Head of caudate nucleus (tissue), 42 donors: ENCODE data around the gene COMTD1.
A peak's percentile ranks its signal among the peaks of the same experiment; 100 is the strongest.
"Not testable (repeated sequence)": the region's sequence is repeated elsewhere in the genome, so short reads cannot be mapped to it uniquely, and the experiment has no call there.

Experiments
- DNase-seq, 42 donors: peaks; one replicate each; pipeline versions ENCODE4 v3.0.0 to v3.0.0-alpha.2; 2020 to 2021; ENCODE audit warnings: mixed read lengths in 7 of 42
- intact Hi-C: fragments of 100-400 bp; cut with DNase I; formaldehyde crosslinking; loops from one replicate; pipeline ENCODE4 v1.15.0; 2022

Gene COMTD1

GRCh38 chr10:75229971-75230370 lies 5.8 kb downstream of the COMTD1 start:
- intact Hi-C loops, result loop anchor here (5.0 to 10.0 kb wide), 2 partner anchors 118 to 965 kb away; partner anchors contain the start of gene SAMD8
- DNase-seq, result no peak

- intact Hi-C loops, result no loop called here
Measured at GRCh38 chr10:75228834-75229233, 6.9 kb downstream of the COMTD1 start.

GRCh38 chr10:75228278-75228677 lies 7.5 kb downstream of the COMTD1 start:
- DNase-seq, result peak in 1 of 42 donors; percentile 8
- intact Hi-C loops, result no loop called here

More at GRCh38 chr10:75228834-75229233, 6.9 kb downstream of the COMTD1 start:
- no peak for DNase-seq

GRCh38 chr10:75226656-75227055 lies 9.1 kb downstream of the COMTD1 start:
- intact Hi-C loops, result no loop called here
- peak in 2 of 42 donors; percentile 6 to 19 for DNase-seq

GRCh38 chr10:75226095-75226494 lies 9.7 kb downstream of the COMTD1 start:
- intact Hi-C loops, result no loop called here
- no peak for DNase-seq

GRCh38 chr10:75223507-75223906 lies 12.2 kb downstream of the COMTD1 start:
- intact Hi-C loops, result no loop called here
- DNase-seq, result no peak

- DNase-seq, intact Hi-C loops: not testable (repeated sequence)
Measured at GRCh38 chr10:75221492-75221891, 14.3 kb downstream of the COMTD1 start.

GRCh38 chr10:75220274-75220673 lies 15.5 kb downstream of the COMTD1 start:
- intact Hi-C loops, result no loop called here

GRCh38 chr10:75212343-75212742 lies 23.4 kb downstream of the COMTD1 start:
- DNase-seq, result peak in 1 of 42 donors; percentile 9
- intact Hi-C loops, result loop anchor here (10.0 kb wide), 1 partner anchor 388 kb away; the partner anchor contains the start of gene KAT6B

More at GRCh38 chr10:75220274-75220673, 15.5 kb downstream of the COMTD1 start:
- no peak for DNase-seq

- DNase-seq, result peak in 1 of 42 donors; percentile 13
Measured at GRCh38 chr10:75211007-75211691, 24.6 kb downstream of the COMTD1 start.

GRCh38 chr10:75210282-75211006 lies 25.3 kb downstream of the COMTD1 start, which contains the start of gene VDAC2:
Gene VDAC2 (plus strand): TSS chr10:75210796. CDS start chr10:75211159, 363 bp downstream.
- intact Hi-C loops, result loop anchor here (2.0 to 10.0 kb wide), 3 partner anchors 22 to 386 kb away; partner anchors contain the start of genes KAT6B and SAMD8
- DNase-seq, result peak; percentile 73 to 97 (median 93)

More at GRCh38 chr10:75211007-75211691, 24.6 kb downstream of the COMTD1 start:
- intact Hi-C loops, result loop anchor here (2.0 to 10.0 kb wide), 3 partner anchors 22 to 386 kb away; partner anchors contain the start of genes KAT6B and SAMD8

GRCh38 chr10:75209921-75210281 lies 25.9 kb downstream of the COMTD1 start:
- intact Hi-C loops, result loop anchor here (2.0 to 10.0 kb wide), 3 partner anchors 23 to 385 kb away; partner anchors contain the start of genes KAT6B and SAMD8
- peak; percentile 51 to 90 (median 78) for DNase-seq

- DNase-seq, result peak in 9 of 42 donors; percentile 6 to 51 (median 34)
- intact Hi-C loops, result no loop called here
Measured at GRCh38 chr10:75209086-75209920, 26.5 kb downstream of the COMTD1 start.

- intact Hi-C loops, result no loop called here
Measured at GRCh38 chr10:75208181-75208580, 27.6 kb downstream of the COMTD1 start.

GRCh38 chr10:75207857-75208144 lies 28.0 kb downstream of the COMTD1 start:
- no peak for DNase-seq
- intact Hi-C loops, result no loop called here

More at GRCh38 chr10:75208181-75208580, 27.6 kb downstream of the COMTD1 start:
- peak in 1 of 42 donors; percentile 4 for DNase-seq

GRCh38 chr10:75207079-75207856 lies 28.5 kb downstream of the COMTD1 start:
- no peak for DNase-seq
- intact Hi-C loops, result no loop called here

GRCh38 chr10:75206638-75207037 lies 29.1 kb downstream of the COMTD1 start:
- intact Hi-C loops, DNase-seq: not testable (repeated sequence)

GRCh38 chr10:75205908-75206307 lies 29.8 kb downstream of the COMTD1 start:
- no peak for DNase-seq
- intact Hi-C loops, result no loop called here
